ENCODE results near the gene PIK3R3. TPM values are rescaled to one million over a fixed set of nuclear protein-coding genes. Genes with fewer than 3 reads are reported as not detected.
"Not testable (repeated sequence)": the region's sequence is repeated elsewhere in the genome, so short reads cannot be mapped to it uniquely, and the experiment has no call there.

The PIK3R3 gene
- total RNA-seq, 4 donors from 2014 or later = 21.9 to 123 (median 39.2) TPM

DNA sequence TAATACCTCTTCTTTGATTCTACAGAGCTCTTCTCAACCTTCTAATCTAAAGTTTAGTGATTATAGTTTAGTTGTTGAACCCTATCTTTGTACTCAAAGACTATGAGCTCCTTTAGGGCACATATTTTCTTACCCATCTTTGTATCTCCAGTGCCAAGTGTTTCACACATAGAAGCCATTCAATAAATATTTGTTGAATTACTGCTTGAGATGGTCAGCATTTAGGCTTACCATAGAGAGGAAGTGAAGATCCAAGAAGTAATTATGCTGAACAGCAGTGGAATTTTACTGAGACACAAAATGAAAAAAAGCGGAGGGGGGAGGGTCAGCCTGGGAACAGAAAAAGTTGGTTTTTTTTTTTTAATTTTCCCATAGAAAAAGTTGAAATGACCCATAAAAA lies 21.9 kb downstream of the PIK3R3 start:
- ATAC-seq (ENCODE audit: low FRiP score) (no peak), DNase-seq (ENCODE audit: low spot score) (no peak)
- TF ChIP-seq, protein P1, sequence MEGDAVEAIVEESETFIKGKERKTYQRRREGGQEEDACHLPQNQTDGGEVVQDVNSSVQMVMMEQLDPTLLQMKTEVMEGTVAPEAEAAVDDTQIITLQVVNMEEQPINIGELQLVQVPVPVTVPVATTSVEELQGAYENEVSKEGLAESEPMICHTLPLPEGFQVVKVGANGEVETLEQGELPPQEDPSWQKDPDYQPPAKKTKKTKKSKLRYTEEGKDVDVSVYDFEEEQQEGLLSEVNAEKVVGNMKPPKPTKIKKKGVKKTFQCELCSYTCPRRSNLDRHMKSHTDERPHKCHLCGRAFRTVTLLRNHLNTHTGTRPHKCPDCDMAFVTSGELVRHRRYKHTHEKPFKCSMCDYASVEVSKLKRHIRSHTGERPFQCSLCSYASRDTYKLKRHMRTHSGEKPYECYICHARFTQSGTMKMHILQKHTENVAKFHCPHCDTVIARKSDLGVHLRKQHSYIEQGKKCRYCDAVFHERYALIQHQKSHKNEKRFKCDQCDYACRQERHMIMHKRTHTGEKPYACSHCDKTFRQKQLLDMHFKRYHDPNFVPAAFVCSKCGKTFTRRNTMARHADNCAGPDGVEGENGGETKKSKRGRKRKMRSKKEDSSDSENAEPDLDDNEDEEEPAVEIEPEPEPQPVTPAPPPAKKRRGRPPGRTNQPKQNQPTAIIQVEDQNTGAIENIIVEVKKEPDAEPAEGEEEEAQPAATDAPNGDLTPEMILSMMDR (IDR thresholded peaks at IDR 0.05) = no peak

DNA sequence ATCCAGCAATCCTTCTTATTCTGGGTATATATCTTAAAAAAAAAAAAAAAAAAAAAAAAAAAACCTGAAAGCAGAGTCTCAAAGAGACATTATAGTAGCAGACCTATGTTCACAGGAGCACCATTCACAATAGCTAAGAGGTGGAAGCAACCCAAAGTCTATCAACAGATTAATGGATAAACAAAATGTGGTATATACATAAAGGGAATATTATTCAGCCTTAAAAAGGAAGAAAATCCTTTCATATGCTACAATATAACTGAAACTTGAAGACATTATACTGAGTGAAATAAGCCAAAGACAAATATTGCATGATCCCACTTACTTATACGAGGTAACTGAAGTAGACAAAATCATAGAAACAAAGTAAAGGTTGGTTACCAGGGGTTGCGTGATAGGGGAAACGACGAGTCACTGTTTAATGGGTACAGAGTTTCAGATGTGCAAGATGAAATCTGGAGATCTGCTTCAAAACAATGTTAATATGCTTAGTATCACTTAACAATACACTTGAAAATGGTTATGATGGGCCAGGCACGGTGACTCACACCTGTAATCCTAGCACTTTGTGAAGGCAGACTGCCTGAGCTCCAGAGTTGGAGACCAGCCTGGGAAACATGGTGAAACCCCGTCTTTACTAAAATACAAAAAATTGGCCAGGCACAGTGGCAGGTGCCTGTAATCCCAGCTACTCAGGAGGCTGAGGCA lies 29.5 kb downstream of the PIK3R3 start:
- DNase-seq (ENCODE audit: low spot score) (no peak), ATAC-seq (ENCODE audit: low FRiP score) (no peak)
- TF ChIP-seq, protein P1 (IDR thresholded peaks at IDR 0.05) = no peak

GRCh38 chr1:46099215-46099614 lies 33.2 kb downstream of the PIK3R3 start:
- DNase-seq (ENCODE audit: low spot score) = no peak
- TF ChIP-seq, protein P1 (IDR thresholded peaks at IDR 0.05) = no peak
- no peak for ATAC-seq (ENCODE audit: low FRiP score)

DNA sequence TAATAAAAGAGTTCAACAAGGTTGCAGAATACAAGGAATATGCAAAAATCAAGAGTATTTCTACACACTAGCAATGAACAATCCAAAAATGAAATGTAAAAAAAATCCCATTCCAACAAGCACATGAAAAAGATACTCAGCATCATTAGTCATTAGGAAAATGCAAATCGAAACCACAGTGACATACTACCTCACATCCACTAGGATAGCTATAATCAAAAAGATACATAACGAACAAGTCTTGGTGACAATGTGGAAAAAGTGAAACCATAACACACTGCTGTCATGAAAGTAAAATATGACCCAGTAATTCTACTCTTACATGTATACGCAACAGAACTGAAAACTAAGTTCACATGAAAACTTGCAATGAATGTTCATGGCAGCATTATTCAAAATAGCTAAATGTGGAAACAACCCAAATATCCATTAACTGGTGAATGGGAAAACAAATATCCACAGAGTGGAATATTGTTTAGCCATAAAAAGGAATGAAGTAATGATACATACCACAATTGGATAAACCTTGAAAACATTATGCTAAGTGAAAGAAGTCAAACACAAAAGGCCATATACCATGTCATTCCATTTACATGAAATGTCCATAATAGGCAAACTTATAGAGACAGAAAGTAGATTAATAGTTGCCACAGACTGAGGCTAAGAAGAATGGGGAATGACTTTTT lies 34.3 kb downstream of the PIK3R3 start:
- DNase-seq (ENCODE audit: low spot score) (no peak), ATAC-seq (ENCODE audit: low FRiP score) (no peak)
- TF ChIP-seq, protein P1 (IDR thresholded peaks at IDR 0.05) = no peak

- ATAC-seq (ENCODE audit: low FRiP score) = no peak
- TF ChIP-seq, protein P1 (IDR thresholded peaks at IDR 0.05) = no peak
- DNase-seq (ENCODE audit: low spot score) = no peak
Measured at GRCh38 chr1:46097149-46097472, 35.3 kb downstream of the PIK3R3 start.

DNA sequence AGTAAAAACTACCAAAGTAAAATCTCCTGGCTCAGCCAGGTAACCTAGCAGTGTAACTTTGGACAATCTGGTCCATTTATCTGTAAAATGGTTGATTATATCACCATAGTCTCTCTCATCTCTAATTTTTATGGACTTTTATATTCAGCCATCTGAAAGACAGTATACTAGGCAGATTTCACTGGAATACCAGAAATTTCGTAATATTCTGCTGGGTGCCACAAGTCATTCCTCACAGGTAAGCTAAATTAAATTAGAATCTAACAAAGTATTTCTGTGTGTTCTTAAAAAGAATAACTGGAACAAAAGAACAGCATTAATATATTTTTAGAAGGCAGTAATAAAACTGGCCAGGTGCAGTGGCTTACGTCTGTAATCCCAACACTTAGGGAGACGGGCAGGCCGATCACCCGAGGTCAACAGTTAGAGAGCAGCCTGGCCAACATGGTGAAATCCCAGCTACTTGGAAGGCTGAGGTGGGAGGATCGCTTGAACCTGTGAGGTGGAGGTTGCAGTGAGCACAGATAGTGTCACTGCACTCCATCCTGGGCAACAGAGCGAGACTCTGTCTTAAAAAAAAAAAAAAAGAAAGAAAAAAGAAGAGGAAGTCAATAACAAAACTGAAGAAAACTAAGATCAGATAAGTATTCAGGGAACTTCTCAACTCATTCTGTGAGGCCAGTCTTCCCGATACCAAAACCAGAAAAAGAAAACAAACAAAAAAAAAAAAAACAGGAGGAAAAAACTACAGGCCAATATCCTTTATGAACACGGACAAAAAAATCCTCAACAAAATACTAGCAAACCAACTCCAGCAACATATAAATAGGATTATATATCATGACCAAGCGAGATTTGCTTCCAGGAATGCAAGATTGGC lies 35.9 kb downstream of the PIK3R3 start:
- DNase-seq (ENCODE audit: low spot score) = no peak
- TF ChIP-seq, protein P1 (IDR thresholded peaks at IDR 0.05) = no peak
- ATAC-seq (ENCODE audit: low FRiP score) = no peak

DNA sequence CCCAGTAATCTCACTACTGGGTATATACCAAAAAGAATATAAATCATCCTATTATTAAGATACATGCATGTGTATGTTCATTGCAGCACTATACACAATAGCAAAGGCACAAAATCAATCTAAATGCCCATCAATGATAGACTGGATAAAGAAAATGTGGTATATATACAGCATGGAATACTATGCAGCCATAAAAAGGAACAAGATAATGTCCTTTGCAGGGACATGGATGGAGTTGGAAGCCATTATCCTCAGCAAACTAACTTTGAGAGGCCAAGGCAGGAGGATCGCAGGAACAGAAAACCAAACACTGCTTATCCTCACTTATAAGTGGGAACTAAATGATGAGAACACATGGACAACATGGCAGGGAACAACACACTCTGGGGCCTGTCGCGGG lies 37.3 kb downstream of the PIK3R3 start:
- DNase-seq (ENCODE audit: low spot score); ATAC-seq (ENCODE audit: low FRiP score): not testable (repeated sequence)

All from omental fat pad (tissue), 4 donors.